Spleen (tissue), 11 donors: ENCODE data around the gene MMP25. TPM values are rescaled to one million over a fixed set of nuclear protein-coding genes. Genes with fewer than 3 reads are reported as not detected.

Source experiments
- DNase-seq: peaks from one replicate; pipeline ENCODE4 v3.0.0-alpha.2; 2020
- H3K27ac ChIP-seq, 8 donors: fragments of 200-600 bp; sonication (generic) in 7 of 8; 1 replicate in 4 of 8; 2 replicates in 4 of 8; pipeline versions ENCODE4 v1.5.0 to v1.8.0; 2016 to 2021; ENCODE audit warnings: inconsistent platforms in 4 of 8, mild to moderate bottlenecking in 4 of 8, moderate library complexity in 1 of 8
- H3K27me3 ChIP-seq, 7 donors: fragments of 200-600 bp; sonication (generic) in 6 of 7; replicated peaks in 1 of 7; 1 replicate in 4 of 7; 2 replicates in 3 of 7; pipeline versions ENCODE4 v1.5.0 to v1.8.0; 2016 to 2021; ENCODE audit warnings: inconsistent platforms in 3 of 7, mild to moderate bottlenecking in 1 of 7
- H3K36me3 ChIP-seq, 6 donors: fragments of 200-600 bp; sonication (generic) in 5 of 6; 1 replicate in 4 of 6; 2 replicates in 2 of 6; pipeline versions ENCODE4 v1.5.0 to v1.8.0; 2016 to 2021; ENCODE audit warnings: inconsistent platforms in 2 of 6
- H3K4me1 ChIP-seq, 6 donors: fragments of 200-600 bp; sonication (generic) in 5 of 6; 1 replicate in 3 of 6; 2 replicates in 3 of 6; pipeline versions ENCODE4 v1.5.0 to v1.8.0; 2016 to 2021; ENCODE audit warnings: inconsistent platforms in 3 of 6
- H3K4me3 ChIP-seq, 8 donors: fragments of 200-600 bp; sonication (generic) in 7 of 8; 1 replicate in 4 of 8; 2 replicates in 4 of 8; pipeline versions ENCODE4 v1.5.0 to v1.8.0; 2016 to 2021; ENCODE audit warnings: inconsistent platforms in 4 of 8, mild to moderate bottlenecking in 4 of 8, moderate library complexity in 2 of 8
- H3K9me3 ChIP-seq, 8 donors: fragments of 200-600 bp; sonication (generic) in 7 of 8; 1 replicate in 4 of 8; 2 replicates in 4 of 8; pipeline versions ENCODE4 v1.5.0 to v1.8.0; 2016 to 2021; ENCODE audit warnings: inconsistent platforms in 4 of 8
- CTCF ChIP-seq, 11 experiments: fragments of 200-600 bp in 7 of 11; fragments of 450-650 bp in 4 of 11; sonication (generic) in 4 of 11; IDR thresholded peaks in 8 of 11; conservative IDR thresholded peaks in 3 of 11; 1 replicate in 7 of 11; 2 replicates in 4 of 11; pipeline versions ENCODE4 v1.4.0 to v1.8.0; 2016 to 2021; ENCODE audit warnings: antibody characterized with exemption in 11 of 11, inconsistent platforms in 4 of 11, mild to moderate bottlenecking in 1 of 11
- POLR2A ChIP-seq, 3 donors: fragments of 450-650 bp; IDR thresholded peaks; one replicate each; pipeline ENCODE4 v1.5.1; 2017; ENCODE audit warnings: antibody characterized with exemption in 3 of 3, mild to moderate bottlenecking in 1 of 3
- POLR2AphosphoS5 ChIP-seq, 3 donors: sonication (generic); formaldehyde crosslinking; IDR thresholded peaks; one replicate each; pipeline ENCODE4 v1.5.1; 2017; ENCODE audit warnings: antibody characterized with exemption in 3 of 3
- WGBS, 5 donors: extraction: QIAGEN DNeasy Blood & Tissue Kit in 3 of 5; methylation state at CpG; one replicate each; pipeline versions ENCODE4 v1.1.5 to v1.1.7; 2013 to 2018; 5-methylcytosine and 5-hydroxymethylcytosine counted together
- intact Hi-C: fragments of 100-400 bp; cut with DNase I; formaldehyde crosslinking; loops from one replicate; pipeline ENCODE4 v1.15.0; 2023; ENCODE audit warnings: low total_unique reads
- polyA plus RNA-seq, 3 donors: library from polyadenylated mRNA; stranded (reverse); fragments of 200-250 nt; gene quantifications; one replicate each; pipeline ENCODE4 v1.2.1, GENCODE V29; 2013
- total RNA-seq, 7 donors: library from RNA; depleted of rRNA in 3 of 7; stranded (reverse); fragments of >200 nt in 3 of 7; fragmentation: NEBNext Ultra II Directional in 4 of 7; extraction: Animal tissue kit (Norgen Biotek cat#: 25700) in 4 of 7; gene quantifications; one replicate each; pipeline versions ENCODE4 v1.1.0 to v1.2.1, GENCODE V29; 2016 to 2021
- donor health status: healthy with polysubstance abuse.
- donor health status: DM: no; HTN: no; CAD: no; lungs with moderate emphysema.
- donor health status: DM: no; HTN: no; CAD: no.
- donor health status: Bipolar disorder and iron deficiency.
- donor health status: healthy.
- donor health status: DM: no; HTN: no; CAD: no.
- donor health status: DM: yes; HTN: yes; CAD: no.

The MMP25 gene
- total and polyA plus RNA-seq, 10 donors, result 2.7 to 282 (median 65.6) TPM

- Histone ChIP-seq H3K4me1 (peaks cover 17 to 50% (median 26%) of the 10 kb centered on the region in 6 donors), H3K27ac (no peak overlapping the region), H3K36me3 (no peaks in the 10 kb centered on the region), H3K27me3 (peaks cover 0 to 100% (median 76%) of the 10 kb centered on the region in 7 donors), H3K9me3 (no peaks in the 10 kb centered on the region), H3K4me3 (no peak overlapping the region)
- WGBS, 5 donors, result 60 to 83% (median 73%) methylated on average over 3 of the region's 3 CpGs
- intact Hi-C loops, result no loop called here
- DNase-seq, result no peak
- TF ChIP-seq POLR2A (IDR thresholded peaks at IDR 0.05), result no peak
Observed at GRCh38 chr16:3042376-3042775, 4.0 kb upstream of the MMP25 start.

DNA sequence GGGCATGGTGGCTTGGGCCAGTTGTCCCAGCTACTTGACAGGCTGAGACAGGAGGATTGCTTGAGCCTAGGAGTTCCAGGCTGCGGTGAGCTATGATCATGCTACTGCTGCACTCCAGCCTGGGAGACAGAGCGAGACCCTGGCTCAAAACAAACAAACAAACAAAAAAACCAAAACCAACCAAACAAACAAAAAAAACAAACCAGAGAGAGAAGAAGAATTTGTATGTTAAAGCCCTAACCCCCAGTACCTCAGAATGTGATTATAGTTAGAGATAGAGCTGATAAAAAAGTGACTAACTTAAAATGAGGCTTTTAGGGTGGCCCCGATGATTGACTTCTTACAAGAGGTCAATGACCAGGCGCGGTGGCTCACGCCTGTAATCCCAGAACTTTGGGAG, 1.7 kb upstream of the MMP25 start:
- H3K4me1 ChIP-seq, result peaks cover 17 to 61% (median 28%) of the 10 kb centered on the region in 6 donors
- no peak overlapping the region for H3K27ac ChIP-seq
- WGBS, 5 donors, result 85 to 92% (median 90%) methylated on average over 6 of the region's 6 CpGs
- peak overlapping the region in 4 of 8 donors; percentile 58 to 84 (median 62) for H3K4me3 ChIP-seq
- TF ChIP-seq CTCF (IDR thresholded peaks at IDR 0.05 in 8 of 11, conservative IDR thresholded peaks at IDR 0.05 in 3 of 11) (no peak), POLR2A (IDR thresholded peaks at IDR 0.05) (no peak), POLR2AphosphoS5 (IDR thresholded peaks at IDR 0.05) (no peak)
- intact Hi-C loops, result no loop called here
- H3K36me3 ChIP-seq, result peaks cover 0 to 5% (median 0%) of the 10 kb centered on the region in 6 donors
- H3K9me3 ChIP-seq, result no peaks in the 10 kb centered on the region
- H3K27me3 ChIP-seq, result peaks cover 0 to 99% (median 63%) of the 10 kb centered on the region in 7 donors
- no peak for DNase-seq

DNA sequence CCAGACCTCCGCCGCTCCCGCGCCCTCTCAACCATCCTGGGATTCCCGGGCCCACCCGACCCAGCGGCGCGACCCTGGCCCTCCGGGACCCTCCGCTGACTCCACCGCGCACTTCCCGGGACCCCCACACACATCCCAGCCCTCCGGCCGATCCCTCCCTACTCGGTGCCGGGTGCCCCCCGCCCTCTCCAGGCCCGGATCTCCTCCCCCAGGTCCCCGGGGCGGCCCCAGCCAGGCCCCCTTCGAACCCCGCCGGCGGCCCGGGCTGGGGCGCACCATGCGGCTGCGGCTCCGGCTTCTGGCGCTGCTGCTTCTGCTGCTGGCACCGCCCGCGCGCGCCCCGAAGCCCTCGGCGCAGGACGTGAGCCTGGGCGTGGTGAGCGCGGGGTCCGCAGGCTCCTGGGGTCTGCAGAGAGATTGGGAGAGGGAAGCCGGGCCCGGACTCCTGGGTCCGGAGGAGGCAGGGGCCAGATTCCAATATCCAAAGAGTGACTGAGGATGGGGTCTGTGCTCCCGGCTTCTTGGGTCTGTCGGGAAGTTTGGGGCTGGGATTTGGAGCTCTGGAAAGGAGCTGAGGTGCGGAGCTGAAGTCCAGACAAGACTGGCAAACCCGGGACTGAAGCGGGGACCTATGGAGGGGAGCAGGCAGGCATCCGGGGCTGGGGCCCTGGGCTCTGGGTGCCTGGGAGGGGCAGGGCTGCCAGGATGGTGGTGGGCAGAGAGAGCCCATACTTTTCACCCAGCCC, 453 bp downstream of the MMP25 start:
- WGBS, 5 donors, result 1 to 3% (median 2%) methylated on average over 21 to 54 of the region's 54 CpGs
- TF ChIP-seq POLR2AphosphoS5 (IDR thresholded peaks at IDR 0.05), result no peak
- no peak for TF ChIP-seq POLR2A (IDR thresholded peaks at IDR 0.05)
- TF ChIP-seq CTCF (IDR thresholded peaks at IDR 0.05 in 8 of 11, conservative IDR thresholded peaks at IDR 0.05 in 3 of 11), result no peak
- DNase-seq, result peak; percentile 86
- Histone ChIP-seq H3K27me3 (peaks cover 0 to 87% (median 57%) of the 10 kb centered on the region in 7 donors), H3K36me3 (peaks cover 0 to 11% (median 0%) of the 10 kb centered on the region in 6 donors), H3K27ac (peak overlapping the region in 7 of 8 donors; percentile 69 to 95 (median 81)), H3K4me1 (peaks cover 17 to 82% (median 28%) of the 10 kb centered on the region in 6 donors), H3K4me3 (peak overlapping the region; percentile 38 to 84 (median 60)), H3K9me3 (no peaks in the 10 kb centered on the region)
- intact Hi-C loops, result no loop called here

DNA sequence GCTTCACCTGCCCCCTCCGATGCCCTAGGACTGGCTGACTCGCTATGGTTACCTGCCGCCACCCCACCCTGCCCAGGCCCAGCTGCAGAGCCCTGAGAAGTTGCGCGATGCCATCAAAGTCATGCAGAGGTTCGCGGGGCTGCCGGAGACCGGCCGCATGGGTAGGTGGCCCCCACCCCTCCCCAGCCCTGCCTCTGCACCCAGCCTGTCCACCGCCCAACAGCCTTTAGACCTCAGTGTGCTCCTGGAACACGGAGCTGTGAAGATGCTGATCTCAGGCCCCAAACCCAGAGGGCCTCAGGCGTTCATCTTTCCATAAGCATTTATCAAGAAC, 993 bp downstream of the MMP25 start:
- WGBS, 5 donors, result 12 to 24% (median 19%) methylated on average over 2 to 13 of the region's 13 CpGs
- H3K4me3 ChIP-seq, result peak overlapping the region in 6 of 8 donors; percentile 6 to 84 (median 60)
- DNase-seq, result no peak
- no peaks in the 10 kb centered on the region for H3K9me3 ChIP-seq
- peak overlapping the region in 7 of 8 donors; percentile 69 to 95 (median 81) for H3K27ac ChIP-seq
- intact Hi-C loops, result no loop called here
- peaks cover 0 to 11% (median 0%) of the 10 kb centered on the region in 6 donors for H3K36me3 ChIP-seq
- TF ChIP-seq CTCF (IDR thresholded peaks at IDR 0.05 in 8 of 11, conservative IDR thresholded peaks at IDR 0.05 in 3 of 11) (no peak), POLR2AphosphoS5 (IDR thresholded peaks at IDR 0.05) (peak in 1 of 3 donors; percentile 64), POLR2A (IDR thresholded peaks at IDR 0.05) (no peak)
- peaks cover 17 to 87% (median 28%) of the 10 kb centered on the region in 6 donors for H3K4me1 ChIP-seq
- peaks cover 0 to 82% (median 57%) of the 10 kb centered on the region in 7 donors for H3K27me3 ChIP-seq
